Type B pancreatic cell (in vitro differentiated cells): Measurements from ENCODE around the gene CES2. TPM values are rescaled to one million over a fixed set of nuclear protein-coding genes. Genes with fewer than 3 reads are reported as not detected.

Experiments used
- DNase-seq: peaks from one replicate; pipeline ENCODE4 v3.0.0; 2021; ENCODE audit warnings: mixed read lengths; ENCODE audit not compliant: unreplicated experiment; ENCODE audit errors: extremely low spot score
- H3K27ac Mint-ChIP-seq: 2 replicates; pipeline ENCODE4 v1.8.0; 2021; ENCODE audit warnings: mild to moderate bottlenecking, mixed read lengths
- H3K27me3 Mint-ChIP-seq: 2 replicates; pipeline ENCODE4 v1.8.0; 2021; ENCODE audit warnings: mixed read lengths
- H3K36me3 Mint-ChIP-seq: 2 replicates; pipeline ENCODE4 v1.8.0; 2021; ENCODE audit warnings: mixed read lengths
- H3K4me1 Mint-ChIP-seq: one replicate; pipeline ENCODE4 v1.8.0; 2021; ENCODE audit warnings: mixed read lengths; ENCODE audit not compliant: unreplicated experiment
- H3K4me3 Mint-ChIP-seq: 2 replicates; pipeline ENCODE4 v1.8.0; 2021; ENCODE audit warnings: mild to moderate bottlenecking, mixed read lengths
- H3K9me3 Mint-ChIP-seq: 2 replicates; pipeline ENCODE4 v1.8.0; 2021; ENCODE audit warnings: mixed read lengths
- total RNA-seq: library from RNA; stranded (reverse); gene quantifications from 2 replicates; pipeline ENCODE4 v1.2.1, GENCODE V29; 2021; ENCODE audit warnings: low replicate concordance
- TF ChIP-seq, protein P1 (sequence below): fragments of 200-600 bp; sonication (generic); conservative IDR thresholded peaks from 2 replicates; pipeline ENCODE4 v1.5.0; 2021; ENCODE audit warnings: antibody characterized with exemption, mild to moderate bottlenecking

CES2 gene
- total RNA-seq, 1 donor from 2014 or later = 44.9 TPM

GRCh38 chr16:66977341-66978113 is 42.2 kb downstream of the CES2 start:
- no peak overlapping the region for H3K4me3 Mint-ChIP-seq
- H3K27ac Mint-ChIP-seq = peak overlapping the region; percentile 29
- H3K4me1 Mint-ChIP-seq = peaks cover 5% of the 10 kb centered on the region
- peak; percentile 91 for DNase-seq
- peaks cover 20% of the 10 kb centered on the region for H3K27me3 Mint-ChIP-seq
- no peaks in the 10 kb centered on the region for H3K9me3 Mint-ChIP-seq
- H3K36me3 Mint-ChIP-seq = no peaks in the 10 kb centered on the region
- TF ChIP-seq, protein P1, sequence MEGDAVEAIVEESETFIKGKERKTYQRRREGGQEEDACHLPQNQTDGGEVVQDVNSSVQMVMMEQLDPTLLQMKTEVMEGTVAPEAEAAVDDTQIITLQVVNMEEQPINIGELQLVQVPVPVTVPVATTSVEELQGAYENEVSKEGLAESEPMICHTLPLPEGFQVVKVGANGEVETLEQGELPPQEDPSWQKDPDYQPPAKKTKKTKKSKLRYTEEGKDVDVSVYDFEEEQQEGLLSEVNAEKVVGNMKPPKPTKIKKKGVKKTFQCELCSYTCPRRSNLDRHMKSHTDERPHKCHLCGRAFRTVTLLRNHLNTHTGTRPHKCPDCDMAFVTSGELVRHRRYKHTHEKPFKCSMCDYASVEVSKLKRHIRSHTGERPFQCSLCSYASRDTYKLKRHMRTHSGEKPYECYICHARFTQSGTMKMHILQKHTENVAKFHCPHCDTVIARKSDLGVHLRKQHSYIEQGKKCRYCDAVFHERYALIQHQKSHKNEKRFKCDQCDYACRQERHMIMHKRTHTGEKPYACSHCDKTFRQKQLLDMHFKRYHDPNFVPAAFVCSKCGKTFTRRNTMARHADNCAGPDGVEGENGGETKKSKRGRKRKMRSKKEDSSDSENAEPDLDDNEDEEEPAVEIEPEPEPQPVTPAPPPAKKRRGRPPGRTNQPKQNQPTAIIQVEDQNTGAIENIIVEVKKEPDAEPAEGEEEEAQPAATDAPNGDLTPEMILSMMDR = peak; percentile 97

DNA sequence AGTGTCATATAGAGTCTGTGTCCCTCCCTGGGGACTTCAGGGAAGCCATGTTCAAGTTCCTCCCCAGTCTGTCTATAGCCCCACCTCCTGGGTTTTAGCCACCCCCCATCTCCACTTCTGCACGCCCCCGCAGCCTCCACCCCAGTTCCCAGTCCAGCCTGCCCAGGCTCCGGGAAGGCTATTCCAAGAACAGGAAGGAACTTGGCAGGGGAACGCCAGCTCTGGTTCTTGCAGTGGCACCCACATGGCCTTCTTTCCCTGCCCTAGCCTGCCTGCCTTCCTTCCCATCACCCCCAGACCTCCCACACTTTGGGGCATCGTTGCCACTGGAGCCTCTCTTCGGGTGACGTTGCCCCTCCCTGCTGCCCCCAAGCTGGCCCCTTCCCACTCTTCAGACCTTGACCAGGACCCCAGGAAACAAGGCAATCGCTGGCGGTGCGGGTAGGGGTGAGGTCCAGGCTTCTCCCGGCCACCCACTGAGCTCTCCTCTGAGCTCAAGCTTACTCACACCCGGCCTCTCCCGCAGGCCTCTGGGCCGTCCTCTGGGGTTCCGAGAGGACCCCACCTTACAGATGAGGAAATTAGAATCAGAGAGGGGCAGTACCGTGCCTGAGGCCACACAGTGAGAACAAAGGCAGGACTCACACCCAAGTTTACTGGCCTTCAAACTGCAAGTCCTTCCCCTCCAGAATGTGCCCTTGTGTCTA is 43.8 kb downstream of the CES2 start:
- Mint-ChIP-seq H3K36me3 (no peaks in the 10 kb centered on the region), H3K9me3 (no peaks in the 10 kb centered on the region), H3K27ac (no peak overlapping the region), H3K27me3 (peaks cover 22% of the 10 kb centered on the region), H3K4me1 (peaks cover 5% of the 10 kb centered on the region), H3K4me3 (no peak overlapping the region)
- TF ChIP-seq, protein P1 = no peak
- no peak for DNase-seq

DNA sequence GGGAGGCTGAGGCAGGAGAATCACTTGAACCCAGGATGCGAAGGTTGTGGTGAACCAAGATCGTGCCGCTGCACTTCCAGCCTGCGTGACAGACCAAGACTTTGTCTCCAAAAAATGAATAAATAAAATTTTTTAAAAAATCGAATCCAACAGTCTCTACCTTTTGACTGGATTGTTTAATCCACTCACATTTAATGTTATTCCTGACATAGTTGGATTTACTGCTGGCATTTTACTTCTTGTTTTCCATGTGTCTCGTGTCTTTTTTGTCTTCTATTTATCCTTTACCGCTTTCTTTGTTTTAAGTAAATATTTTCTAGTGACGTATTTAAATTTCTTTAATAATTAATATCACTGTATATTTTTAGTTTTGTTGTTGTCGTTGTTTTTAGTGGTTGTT is 47.7 kb downstream of the CES2 start:
- Mint-ChIP-seq H3K4me1 (no peaks in the 10 kb centered on the region), H3K4me3 (no peak overlapping the region), H3K27me3 (peaks cover 20% of the 10 kb centered on the region), H3K9me3 (no peaks in the 10 kb centered on the region), H3K27ac (no peak overlapping the region), H3K36me3 (no peaks in the 10 kb centered on the region)
- DNase-seq = no peak
- TF ChIP-seq, protein P1 = no peak

GRCh38 chr16:66984892-66985311 is 49.6 kb downstream of the CES2 start:
- DNase-seq = no peak
- TF ChIP-seq, protein P1 = no peak
- no peaks in the 10 kb centered on the region for H3K4me1 Mint-ChIP-seq
- H3K9me3 Mint-ChIP-seq = no peaks in the 10 kb centered on the region
- H3K36me3 Mint-ChIP-seq = no peaks in the 10 kb centered on the region
- H3K27me3 Mint-ChIP-seq = peaks cover 23% of the 10 kb centered on the region
- H3K27ac Mint-ChIP-seq = no peak overlapping the region
- H3K4me3 Mint-ChIP-seq = no peak overlapping the region

DNA sequence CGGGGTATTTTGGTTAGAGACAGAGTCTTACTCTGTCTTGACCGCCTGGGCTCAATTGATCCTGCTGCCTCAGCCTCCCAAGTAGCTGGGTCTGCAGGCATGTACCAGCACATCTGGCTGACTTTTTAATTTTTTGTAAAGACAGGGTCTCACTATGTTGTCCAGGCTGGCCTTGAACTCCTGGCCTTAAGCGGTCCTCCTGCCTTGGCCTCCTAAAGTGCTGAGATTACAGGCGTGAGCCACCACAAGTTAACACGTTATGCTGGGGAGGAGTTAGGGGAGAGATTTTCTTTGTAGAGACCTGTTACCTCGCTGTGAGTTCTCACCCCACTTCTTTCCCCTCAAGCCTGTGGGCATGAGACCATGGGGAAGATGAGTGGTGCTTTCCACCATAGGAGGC is 51.2 kb downstream of the CES2 start:
- no peaks in the 10 kb centered on the region for H3K9me3 Mint-ChIP-seq
- no peak for DNase-seq
- H3K4me3 Mint-ChIP-seq = no peak overlapping the region
- no peaks in the 10 kb centered on the region for H3K36me3 Mint-ChIP-seq
- TF ChIP-seq, protein P1 = no peak
- no peak overlapping the region for H3K27ac Mint-ChIP-seq
- no peaks in the 10 kb centered on the region for H3K4me1 Mint-ChIP-seq
- H3K27me3 Mint-ChIP-seq = peaks cover 12% of the 10 kb centered on the region
